Mucosa of descending colon (tissue), 3 donors: ENCODE data around the gene DPY30. TPM values are rescaled to one million over a fixed set of nuclear protein-coding genes. Genes with fewer than 3 reads are reported as not detected.
"Not testable (repeated sequence)": the region's sequence is repeated elsewhere in the genome, so short reads cannot be mapped to it uniquely, and the experiment has no call there.

Experiments used
- ATAC-seq: fragments of 200-7000 bp; cut with Tn5 transposase; one replicate; pipeline ENCODE4 v1.9.1; 2020; ENCODE audit warnings: mild to moderate bottlenecking, moderate library complexity
- DNase-seq, 3 donors: peaks; one replicate each; pipeline ENCODE4 v3.0.0-alpha.2; 2020
- H3K36me3 ChIP-seq: fragments of 200-600 bp; one replicate; pipeline ENCODE4 v1.8.0; 2021; ENCODE audit warnings: low read depth, mild to moderate bottlenecking
- H3K4me1 ChIP-seq: fragments of 200-600 bp; one replicate; pipeline ENCODE4 v1.8.0; 2021; ENCODE audit warnings: low read depth, mild to moderate bottlenecking
- H3K4me3 ChIP-seq: fragments of 200-600 bp; one replicate; pipeline ENCODE4 v1.8.0; 2021; ENCODE audit warnings: mild to moderate bottlenecking
- H3K9me3 ChIP-seq: fragments of 200-600 bp; one replicate; pipeline ENCODE4 v1.8.0; 2021; ENCODE audit warnings: mild to moderate bottlenecking
- intact Hi-C, 2 donors: fragments of 100-400 bp; cut with DNase I in 1 of 2; cut with micrococcal nuclease in 1 of 2; formaldehyde crosslinking; loops; one replicate each; pipeline versions ENCODE4 v1.11.0 to v1.11.1; 2022; cut with DNase I, micrococcal nuclease
- total RNA-seq, 3 donors: library from RNA; stranded (reverse); fragmentation: NEBNext Ultra II Directional in 2 of 3; extraction: Animal tissue kit (Norgen Biotek cat#: 25700) in 2 of 3; gene quantifications; one replicate each; pipeline versions ENCODE4 v1.2.1 to v1.2.4, GENCODE V29; 2021 to 2023
- TF ChIP-seq, protein P1 (sequence below): fragments of 200-600 bp; IDR thresholded peaks from one replicate; pipeline ENCODE4 v1.8.0; 2022; ENCODE audit warnings: antibody characterized with exemption, mild to moderate bottlenecking
- donor health status: DM: no; HTN: no; CAD: no; lungs with moderate emphysema.
- donor health status: DM: no; HTN: no; CAD: no.
- donor health status: DM: no; HTN: yes; CAD: no.

The DPY30 gene
- total RNA-seq, 3 donors from 2014 or later, result 49.0 to 59.2 (median 49.0) TPM

DNA sequence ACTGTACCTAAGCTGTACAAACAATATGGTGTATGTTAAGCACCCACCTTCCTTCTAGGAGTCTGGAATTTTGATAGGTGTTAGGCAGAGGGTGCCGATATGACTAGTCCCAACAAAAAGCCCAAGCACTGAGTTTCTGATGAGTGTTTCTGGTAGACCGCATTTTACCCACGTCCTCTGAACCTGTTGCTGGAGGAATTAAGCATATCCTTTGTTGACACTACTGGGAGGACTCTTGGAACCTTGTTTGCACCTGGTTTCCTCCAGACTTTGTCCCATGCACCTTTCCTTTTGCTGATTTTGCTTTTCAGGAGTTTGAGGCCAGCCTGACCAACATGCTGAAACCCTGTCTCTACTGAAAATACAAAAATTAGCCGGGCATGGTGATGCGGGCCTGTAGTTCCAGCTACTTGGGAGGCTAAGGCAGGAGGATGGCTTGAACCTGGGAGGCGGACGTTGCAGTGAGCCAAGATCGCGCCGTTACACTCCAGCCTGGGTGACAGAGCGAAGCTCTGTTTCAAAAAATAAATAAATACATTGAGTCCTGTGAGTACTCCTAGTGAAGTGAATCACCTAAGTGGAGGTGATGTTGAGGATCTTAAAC is 12.3 kb upstream of the DPY30 start:
- H3K9me3 ChIP-seq, result no peaks in the 10 kb centered on the region
- DNase-seq, result no peak
- intact Hi-C loops, result no loop called here
- H3K4me1 ChIP-seq, result no peaks in the 10 kb centered on the region
- TF ChIP-seq, protein P1, sequence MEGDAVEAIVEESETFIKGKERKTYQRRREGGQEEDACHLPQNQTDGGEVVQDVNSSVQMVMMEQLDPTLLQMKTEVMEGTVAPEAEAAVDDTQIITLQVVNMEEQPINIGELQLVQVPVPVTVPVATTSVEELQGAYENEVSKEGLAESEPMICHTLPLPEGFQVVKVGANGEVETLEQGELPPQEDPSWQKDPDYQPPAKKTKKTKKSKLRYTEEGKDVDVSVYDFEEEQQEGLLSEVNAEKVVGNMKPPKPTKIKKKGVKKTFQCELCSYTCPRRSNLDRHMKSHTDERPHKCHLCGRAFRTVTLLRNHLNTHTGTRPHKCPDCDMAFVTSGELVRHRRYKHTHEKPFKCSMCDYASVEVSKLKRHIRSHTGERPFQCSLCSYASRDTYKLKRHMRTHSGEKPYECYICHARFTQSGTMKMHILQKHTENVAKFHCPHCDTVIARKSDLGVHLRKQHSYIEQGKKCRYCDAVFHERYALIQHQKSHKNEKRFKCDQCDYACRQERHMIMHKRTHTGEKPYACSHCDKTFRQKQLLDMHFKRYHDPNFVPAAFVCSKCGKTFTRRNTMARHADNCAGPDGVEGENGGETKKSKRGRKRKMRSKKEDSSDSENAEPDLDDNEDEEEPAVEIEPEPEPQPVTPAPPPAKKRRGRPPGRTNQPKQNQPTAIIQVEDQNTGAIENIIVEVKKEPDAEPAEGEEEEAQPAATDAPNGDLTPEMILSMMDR, result no peak
- no peak overlapping the region for H3K4me3 ChIP-seq
- no peaks in the 10 kb centered on the region for H3K36me3 ChIP-seq
- peak; percentile 21 for ATAC-seq

DNA sequence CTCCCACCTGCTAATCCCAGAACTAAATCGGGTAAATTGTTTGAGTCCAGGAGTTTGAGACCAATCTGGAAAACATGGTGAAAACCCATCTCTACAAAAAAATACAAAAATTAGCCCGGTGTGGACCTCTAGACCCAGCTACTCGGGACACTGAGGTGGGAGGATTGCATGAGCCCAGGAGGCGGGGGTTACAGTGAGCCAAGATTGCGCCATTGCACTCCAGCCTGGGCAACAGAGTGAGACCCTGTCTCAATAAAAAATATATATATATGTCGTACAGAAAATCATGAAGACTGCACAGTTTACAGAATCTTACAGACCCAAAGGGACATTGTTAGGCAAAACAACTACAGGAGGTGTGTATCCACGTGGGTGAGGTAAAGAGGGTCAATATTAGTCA is 4.0 kb upstream of the DPY30 start:
- DNase-seq (no peak), ATAC-seq (no peak)
- TF ChIP-seq, protein P1, result no peak
- Histone ChIP-seq H3K9me3 (no peaks in the 10 kb centered on the region), H3K36me3 (no peaks in the 10 kb centered on the region), H3K4me3 (no peak overlapping the region), H3K4me1 (peaks cover 3% of the 10 kb centered on the region)
- intact Hi-C loops, result no loop called here

DNA sequence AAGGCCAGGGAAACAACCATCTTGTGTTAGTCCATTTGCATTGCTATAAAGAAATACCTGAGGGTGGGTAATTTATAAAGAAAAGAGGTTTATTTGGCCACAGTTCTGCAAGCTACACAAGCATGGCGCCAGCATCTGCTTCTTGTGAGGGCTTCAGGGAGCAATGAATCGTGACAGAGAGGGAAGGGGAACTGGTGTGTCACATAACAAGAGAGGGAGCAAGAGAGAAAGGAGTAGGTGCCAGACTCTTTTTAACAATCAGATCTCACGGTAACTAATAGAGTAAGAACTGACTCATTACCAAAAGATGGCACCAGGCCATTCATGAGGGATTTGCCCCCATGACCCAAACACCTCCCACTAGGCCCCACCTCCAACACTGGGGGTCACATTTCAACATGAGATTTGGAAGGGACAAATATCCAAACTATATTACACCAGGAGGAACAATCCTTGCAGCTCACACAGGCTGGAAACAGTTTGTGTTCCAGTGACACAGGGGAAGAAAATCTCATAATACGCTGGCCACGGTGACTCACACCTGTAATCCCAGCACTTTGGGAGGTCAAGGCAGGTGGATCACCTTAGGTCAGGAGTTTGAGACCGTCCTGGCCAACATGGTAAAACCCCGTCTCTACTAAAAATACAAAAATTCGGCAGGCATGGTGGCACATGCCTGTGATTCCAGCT is 5.3 kb downstream of the DPY30 start:
- DNase-seq, ATAC-seq, H3K4me1 ChIP-seq, H3K4me3 ChIP-seq, H3K36me3 ChIP-seq, H3K9me3 ChIP-seq, intact Hi-C loops: not testable (repeated sequence)

DNA sequence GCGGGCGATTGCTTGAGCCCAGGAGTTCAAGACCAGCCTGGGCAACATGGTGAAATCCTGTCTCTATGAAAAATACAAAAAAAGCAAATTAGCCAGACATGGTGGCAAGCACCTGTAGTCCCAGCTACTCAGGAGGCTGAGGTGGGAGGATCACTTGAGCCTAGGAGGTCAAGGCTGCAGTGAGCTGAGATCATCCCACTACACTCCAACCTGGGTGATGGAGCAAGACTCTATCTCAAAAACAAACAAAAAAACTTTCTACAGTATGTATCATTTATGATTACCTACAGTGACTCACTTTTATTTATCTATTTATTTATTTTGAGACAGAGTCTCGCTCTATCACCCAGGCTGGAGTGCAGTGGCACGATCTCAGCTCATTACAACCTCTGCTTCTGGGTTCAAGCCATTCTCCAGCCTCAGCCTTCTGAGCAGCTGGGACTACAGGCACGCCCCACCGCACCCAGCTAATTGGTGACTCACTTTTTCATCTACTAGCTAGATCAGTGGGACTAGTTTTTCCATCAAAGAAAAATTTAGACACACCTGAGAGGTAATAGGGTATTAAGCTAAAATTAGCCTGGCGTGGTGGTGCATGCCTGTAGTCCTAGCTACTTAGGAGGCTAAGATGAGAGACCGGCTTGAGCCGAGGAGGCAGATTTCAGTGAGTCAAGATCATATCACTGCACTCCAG is 20.7 kb downstream of the DPY30 start:
- H3K9me3 ChIP-seq, H3K4me1 ChIP-seq, H3K4me3 ChIP-seq, H3K36me3 ChIP-seq, intact Hi-C loops: not testable (repeated sequence)
- DNase-seq (peak in 2 of 3 donors; percentile 43 to 58), ATAC-seq (peak; percentile 79)

DNA sequence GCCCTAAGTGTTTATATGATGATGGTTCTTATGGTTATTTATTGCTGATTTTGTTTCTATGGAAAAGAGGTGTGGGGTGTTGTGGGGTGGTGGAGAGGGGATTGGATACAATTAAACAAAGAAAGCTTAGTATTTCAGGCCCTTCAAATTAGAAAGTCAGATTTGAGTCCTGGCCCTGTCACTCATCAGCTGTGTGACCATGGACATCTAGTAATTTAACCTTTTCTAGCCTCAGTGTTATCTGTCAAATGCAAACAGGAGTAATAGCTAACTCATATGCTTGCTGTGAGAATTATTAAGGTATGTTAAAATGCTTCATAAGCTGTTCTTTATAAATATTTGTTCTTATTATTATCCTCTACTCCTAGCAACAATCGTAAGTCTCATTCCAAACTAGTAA is 26.7 kb downstream of the DPY30 start:
- no peak for DNase-seq
- intact Hi-C loops, result no loop called here
- no peaks in the 10 kb centered on the region for H3K9me3 ChIP-seq
- H3K4me3 ChIP-seq, result no peak overlapping the region
- ATAC-seq, result no peak
- TF ChIP-seq, protein P1, result no peak
- H3K4me1 ChIP-seq, result peaks cover 21% of the 10 kb centered on the region
- no peaks in the 10 kb centered on the region for H3K36me3 ChIP-seq

DNA sequence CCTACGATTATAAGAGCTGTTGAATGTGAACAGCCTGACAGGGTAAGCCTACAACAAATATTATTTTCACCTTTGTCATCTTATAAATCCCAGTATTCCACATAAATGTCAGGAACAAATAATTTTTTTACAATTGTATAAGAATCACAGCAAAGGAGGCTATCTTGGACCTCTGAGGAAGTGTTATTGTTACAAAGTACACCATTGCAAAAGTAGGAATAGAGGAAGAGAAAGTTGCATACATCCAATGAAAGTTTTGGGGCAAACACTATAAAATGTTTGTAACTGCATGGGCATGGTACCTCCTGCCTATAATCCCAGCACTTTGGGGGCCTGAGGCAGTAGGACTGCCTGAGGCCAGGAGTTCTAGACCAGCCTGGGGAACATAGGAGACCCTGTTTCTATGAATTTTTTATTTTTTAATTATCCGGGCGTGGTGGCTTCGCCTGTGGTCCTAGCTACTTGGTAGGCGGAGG is 28.1 kb downstream of the DPY30 start:
- intact Hi-C loops, result no loop called here
- ATAC-seq, result no peak
- no peaks in the 10 kb centered on the region for H3K9me3 ChIP-seq
- H3K4me3 ChIP-seq, result peak overlapping the region; percentile 43
- no peaks in the 10 kb centered on the region for H3K36me3 ChIP-seq
- DNase-seq, result peak in 1 of 3 donors; percentile 6
- TF ChIP-seq, protein P1, result no peak
- peaks cover 21% of the 10 kb centered on the region for H3K4me1 ChIP-seq
